A549 (cell line): Measurements from ENCODE around the gene PDIK1L.

ENCODE experiments used
- POLR2A ChIP-seq: IDR thresholded peaks from 2 replicates; pipeline ENCODE4 v1.6.1; 2012; ENCODE audit warnings: mild to moderate bottlenecking, low read length
- TP53 ChIP-seq: fragments of 250-450 bp; sonication (Bioruptor Pico); IDR thresholded peaks from 2 replicates; pipeline ENCODE4 v1.5.0; 2021; ENCODE audit warnings: mild to moderate bottlenecking, moderate library complexity

DNA sequence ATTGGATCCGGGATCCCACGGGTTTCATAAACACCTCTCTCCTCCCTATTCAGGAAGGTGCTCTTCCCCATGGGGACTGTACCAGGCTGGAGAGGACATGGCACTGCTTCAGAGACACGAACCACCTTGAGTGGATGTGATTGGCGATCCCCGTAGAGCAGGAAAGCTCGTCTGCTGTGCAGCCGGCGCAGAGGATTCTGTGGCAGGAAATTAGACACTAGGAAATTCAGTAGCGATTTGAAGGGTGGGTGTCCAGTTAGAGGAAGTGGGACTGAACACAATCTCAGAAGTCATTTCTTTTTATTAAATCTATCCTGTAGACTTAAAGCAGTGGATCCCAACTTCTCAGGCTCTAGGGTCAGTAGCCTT is 767 bp downstream of the PDIK1L start:
- TF ChIP-seq TP53 (CRISPR knock-in tag): no peak
- no peak for TF ChIP-seq POLR2A
